Activated CD4-positive, CD25-positive, alpha-beta regulatory T cell treated with anti-CD3 and anti-CD28 coated beads, Interleukin-2, amount 50 U/mL, for 16 hours (primary cell): ENCODE measurements around the gene OR1F1.
"Not testable (repeated sequence)": the region's sequence is repeated elsewhere in the genome, so short reads cannot be mapped to it uniquely, and the experiment has no call there.

ENCODE experiments used
- DNase-seq: peaks from one replicate; pipeline ENCODE4 v3.0.0-alpha.2; 2020; ENCODE audit warnings: low read depth, low spot score

The OR1F1 gene

GRCh38 chr16:3198334-3199072 is 10.5 kb downstream of the OR1F1 start:
- DNase-seq: no peak

GRCh38 chr16:3202903-3203539 is 15.0 kb downstream of the OR1F1 start:
- DNase-seq: no peak

- not testable (repeated sequence) for DNase-seq
Observed at GRCh38 chr16:3205939-3206338, 17.9 kb downstream of the OR1F1 start.

- no peak for DNase-seq
Observed at GRCh38 chr16:3207086-3207953, 19.3 kb downstream of the OR1F1 start.

GRCh38 chr16:3212006-3212405 is 24.0 kb downstream of the OR1F1 start:
- DNase-seq: no peak

- DNase-seq: no peak
Observed at GRCh38 chr16:3212567-3212966, 24.6 kb downstream of the OR1F1 start.

- DNase-seq: no peak
Observed at GRCh38 chr16:3214904-3215600, 27.0 kb downstream of the OR1F1 start.

- DNase-seq: no peak
Observed at GRCh38 chr16:3215601-3216262, 27.7 kb downstream of the OR1F1 start.

- DNase-seq: no peak
Observed at GRCh38 chr16:3216263-3216640, 28.2 kb downstream of the OR1F1 start.

GRCh38 chr16:3220839-3221238 is 32.8 kb downstream of the OR1F1 start:
- no peak for DNase-seq

GRCh38 chr16:3223913-3224515 is 36.0 kb downstream of the OR1F1 start:
- DNase-seq: no peak

GRCh38 chr16:3234543-3234856 is 46.5 kb downstream of the OR1F1 start:
- no peak for DNase-seq

- DNase-seq: peak; percentile 83
Observed at GRCh38 chr16:3234857-3235561, 47.0 kb downstream of the OR1F1 start, which contains the start of gene ZNF200. ZNF200 (minus strand) TSS chr16:3235158; CDS start chr16:3233755, 1,403 bp downstream.

- DNase-seq: no peak
Observed at GRCh38 chr16:3235856-3236669, 48.1 kb downstream of the OR1F1 start.

GRCh38 chr16:3241761-3242160 is 53.8 kb downstream of the OR1F1 start:
- DNase-seq: no peak

- no peak for DNase-seq
Observed at GRCh38 chr16:3242709-3243108, 54.7 kb downstream of the OR1F1 start.

GRCh38 chr16:3243882-3244281 is 55.9 kb downstream of the OR1F1 start:
- no peak for DNase-seq

- no peak for DNase-seq
Observed at GRCh38 chr16:3246002-3246401, 58.0 kb downstream of the OR1F1 start.

- no peak for DNase-seq
Observed at GRCh38 chr16:3246876-3247275, 58.9 kb downstream of the OR1F1 start.
